Progenitor cell of endocrine pancreas (in vitro differentiated cells): ENCODE measurements around the gene USP28. TPM values are rescaled to one million over a fixed set of nuclear protein-coding genes. Genes with fewer than 3 reads are reported as not detected.
A peak's percentile ranks its signal among the peaks of the same experiment; 100 is the strongest.

Experiments
- DNase-seq: peaks from one replicate; pipeline ENCODE4 v3.0.0; 2021; ENCODE audit warnings: low spot score; ENCODE audit not compliant: unreplicated experiment
- H3K27ac Mint-ChIP-seq: 2 replicates; pipeline ENCODE4 v1.8.0; 2021; ENCODE audit warnings: mild to moderate bottlenecking, moderate library complexity, mixed read lengths
- H3K27me3 Mint-ChIP-seq: 2 replicates; pipeline ENCODE4 v1.8.0; 2021; ENCODE audit warnings: mixed read lengths
- H3K36me3 Mint-ChIP-seq: 2 replicates; pipeline ENCODE4 v1.8.0; 2022; ENCODE audit warnings: mixed read lengths; ENCODE audit not compliant: insufficient read depth
- H3K4me1 Mint-ChIP-seq: 2 replicates; pipeline ENCODE4 v1.8.0; 2021; ENCODE audit warnings: low read depth, mixed read lengths
- H3K4me3 Mint-ChIP-seq: 2 replicates; pipeline ENCODE4 v1.8.0; 2021; ENCODE audit warnings: low read depth, mild to moderate bottlenecking, moderate library complexity, mixed read lengths
- H3K9me3 Mint-ChIP-seq: 2 replicates; pipeline ENCODE4 v1.8.0; 2021; ENCODE audit warnings: low read depth, mixed read lengths
- CTCF ChIP-seq: fragments of 200-600 bp; sonication (generic); IDR thresholded peaks from one replicate; pipeline ENCODE4 v1.5.0; 2021; ENCODE audit warnings: antibody characterized with exemption, mild to moderate bottlenecking; ENCODE audit not compliant: unreplicated experiment
- total RNA-seq: library from RNA; stranded (reverse); gene quantifications from 2 replicates; pipeline ENCODE4 v1.2.1, GENCODE V29; 2021

USP28 gene
- total RNA-seq, 1 donor from 2014 or later, result 54.8 TPM

GRCh38 chr11:113839842-113840241 is 35.5 kb downstream of the USP28 start:
- DNase-seq, result no peak
- no peak for TF ChIP-seq CTCF
- Mint-ChIP-seq H3K4me3 (no peak overlapping the region), H3K4me1 (no peaks in the 10 kb centered on the region), H3K27ac (no peak overlapping the region), H3K36me3 (peaks cover 15% of the 10 kb centered on the region), H3K9me3 (no peaks in the 10 kb centered on the region), H3K27me3 (no peaks in the 10 kb centered on the region)

DNA sequence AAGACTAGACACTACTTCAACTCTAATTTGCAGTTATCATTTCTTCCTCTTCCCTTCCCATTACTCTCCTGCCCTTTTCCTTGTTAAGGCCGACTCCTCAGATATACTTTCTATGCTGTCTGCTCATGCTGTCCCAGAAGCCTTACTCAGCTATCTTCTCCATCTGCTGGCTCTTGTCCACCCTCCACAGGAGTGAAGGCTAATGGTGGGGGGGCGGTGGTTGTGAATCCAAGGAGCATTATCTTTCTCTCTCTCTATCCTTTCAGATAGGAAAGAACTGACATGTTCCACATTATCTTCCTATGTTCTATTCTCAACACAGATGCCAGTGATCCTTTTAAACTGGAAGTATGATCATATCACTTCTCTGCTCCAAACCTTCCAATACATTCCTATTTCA is 37.4 kb downstream of the USP28 start:
- Mint-ChIP-seq H3K27ac (no peak overlapping the region), H3K36me3 (peaks cover 13% of the 10 kb centered on the region), H3K27me3 (no peaks in the 10 kb centered on the region), H3K9me3 (no peaks in the 10 kb centered on the region), H3K4me3 (no peak overlapping the region), H3K4me1 (no peaks in the 10 kb centered on the region)
- no peak for DNase-seq
- TF ChIP-seq CTCF, result no peak

GRCh38 chr11:113835306-113835705 is 40.1 kb downstream of the USP28 start:
- Mint-ChIP-seq H3K27me3 (no peaks in the 10 kb centered on the region), H3K9me3 (no peaks in the 10 kb centered on the region), H3K36me3 (peaks cover 12% of the 10 kb centered on the region), H3K27ac (no peak overlapping the region), H3K4me3 (no peak overlapping the region), H3K4me1 (no peaks in the 10 kb centered on the region)
- DNase-seq, result no peak
- TF ChIP-seq CTCF, result no peak

GRCh38 chr11:113833151-113833550 is 42.2 kb downstream of the USP28 start:
- Mint-ChIP-seq H3K27ac (peak overlapping the region; percentile 26), H3K36me3 (peaks cover 10% of the 10 kb centered on the region), H3K27me3 (no peaks in the 10 kb centered on the region)

DNA sequence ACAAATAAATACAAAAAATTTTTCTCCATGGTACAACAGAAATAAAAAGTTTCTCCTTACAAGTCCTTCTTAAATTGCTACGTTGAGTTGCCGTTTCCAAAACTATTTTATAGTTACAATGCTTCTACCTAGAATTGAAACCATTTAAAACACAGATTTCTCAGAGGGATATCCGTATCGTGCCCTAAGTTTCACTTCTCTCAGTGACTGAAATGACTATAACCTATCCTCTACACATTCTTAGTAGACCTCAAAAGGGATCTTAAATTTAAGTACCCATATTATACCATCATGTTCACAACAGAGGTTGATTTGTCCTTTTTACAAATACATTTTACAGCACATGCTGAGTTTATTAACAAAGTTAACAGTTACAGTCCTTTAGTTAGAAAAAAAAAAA is 44.1 kb downstream of the USP28 start:
- no peaks in the 10 kb centered on the region for H3K4me1 Mint-ChIP-seq
- H3K27ac Mint-ChIP-seq, result peak overlapping the region; percentile 7
- no peak overlapping the region for H3K4me3 Mint-ChIP-seq
- TF ChIP-seq CTCF, result no peak
- no peaks in the 10 kb centered on the region for H3K27me3 Mint-ChIP-seq
- DNase-seq, result no peak
- H3K9me3 Mint-ChIP-seq, result no peaks in the 10 kb centered on the region
- peaks cover 19% of the 10 kb centered on the region for H3K36me3 Mint-ChIP-seq

More at GRCh38 chr11:113833151-113833550, 42.2 kb downstream of the USP28 start:
- no peak for TF ChIP-seq CTCF
- no peaks in the 10 kb centered on the region for H3K4me1 Mint-ChIP-seq
- no peak for DNase-seq
- no peak overlapping the region for H3K4me3 Mint-ChIP-seq
- H3K9me3 Mint-ChIP-seq, result no peaks in the 10 kb centered on the region
